GM23338 (cell line): ENCODE data around the gene PNKP. TPM values are rescaled to one million over a fixed set of nuclear protein-coding genes. Genes with fewer than 3 reads are reported as not detected.

Experiments used
- ATAC-seq: fragments of 200-7000 bp; cut with Tn5 transposase; 3 replicates; pipeline ENCODE4 v1.9.1; 2020
- DNase-seq: peaks from one replicate; pipeline ENCODE4 v3.0.0-alpha.2; 2015; ENCODE audit warnings: low spot score
- H2AFZ ChIP-seq: fragments of 200-600 bp; sonication (generic); 2 replicates; pipeline ENCODE4 v1.8.0; 2016; ENCODE audit warnings: antibody characterized with exemption, mild to moderate bottlenecking, moderate library complexity
- H3F3A ChIP-seq: fragments of 200-600 bp; sonication (generic); replicated peaks from 2 replicates; pipeline ENCODE4 v1.8.0; 2017; ENCODE audit warnings: antibody characterized with exemption, mixed run types, low read depth
- H3K27ac ChIP-seq: fragments of 200-600 bp; sonication (generic); 2 replicates; pipeline ENCODE4 v1.6.1; 2016; ENCODE audit warnings: low read depth
- H3K27me3 ChIP-seq: fragments of 200-600 bp; sonication (generic); 2 replicates; pipeline ENCODE4 v1.8.0; 2016; ENCODE audit warnings: mild to moderate bottlenecking, mixed run types, moderate library complexity; ENCODE audit not compliant: insufficient read depth
- H3K36me3 ChIP-seq: fragments of 200-600 bp; sonication (generic); 2 replicates; pipeline ENCODE4 v1.8.0; 2016; ENCODE audit warnings: mild to moderate bottlenecking; ENCODE audit not compliant: insufficient read depth
- H3K4me1 ChIP-seq: fragments of 200-600 bp; sonication (generic); 2 replicates; pipeline ENCODE4 v1.8.0; 2016; ENCODE audit warnings: mild to moderate bottlenecking, moderate library complexity; ENCODE audit not compliant: insufficient read depth
- H3K4me2 ChIP-seq: fragments of 200-600 bp; sonication (generic); 2 replicates; pipeline ENCODE4 v1.7.1; 2017; ENCODE audit warnings: mixed run types
- H3K4me3 ChIP-seq: fragments of 200-600 bp; sonication (generic); 2 replicates; pipeline ENCODE4 v1.6.1; 2016; ENCODE audit warnings: mixed run types
- H3K79me2 ChIP-seq: fragments of 200-600 bp; sonication (generic); replicated peaks from 2 replicates; pipeline ENCODE4 v1.8.0; 2017; ENCODE audit warnings: mild to moderate bottlenecking; ENCODE audit not compliant: insufficient read depth
- H3K9me2 ChIP-seq: fragments of 200-600 bp; sonication (generic); 2 replicates; pipeline ENCODE4 v1.8.0; 2017; ENCODE audit not compliant: insufficient read depth
- H4K20me1 ChIP-seq: fragments of 200-600 bp; sonication (generic); replicated peaks from 2 replicates; pipeline ENCODE4 v1.8.0; 2017; ENCODE audit warnings: mild to moderate bottlenecking; ENCODE audit not compliant: insufficient read depth
- H3K27ac Mint-ChIP-seq: 2 replicates; pipeline ENCODE4 v1.8.0; 2020; ENCODE audit warnings: inconsistent platforms, mild to moderate bottlenecking, moderate library complexity, mixed read lengths
- H3K27me3 Mint-ChIP-seq: 3 replicates; pipeline ENCODE4 v1.8.0; 2022; ENCODE audit warnings: low read depth, mild to moderate bottlenecking, moderate library complexity, mixed read lengths, inconsistent platforms; ENCODE audit not compliant: insufficient read depth, poor library complexity
- H3K36me3 Mint-ChIP-seq: 3 replicates; pipeline ENCODE4 v1.8.0; 2021; ENCODE audit warnings: low read depth, mild to moderate bottlenecking, inconsistent platforms, moderate library complexity, mixed read lengths
- H3K4me1 Mint-ChIP-seq: 3 replicates; pipeline ENCODE4 v1.8.0; 2020; ENCODE audit warnings: mild to moderate bottlenecking, inconsistent platforms, mixed read lengths
- H3K4me3 Mint-ChIP-seq: 3 replicates; pipeline ENCODE4 v1.8.0; 2021; ENCODE audit warnings: moderate library complexity, mild to moderate bottlenecking, inconsistent platforms, mixed read lengths
- H3K9me3 Mint-ChIP-seq: 3 replicates; pipeline ENCODE4 v1.8.0; 2020; ENCODE audit warnings: moderate library complexity, mild to moderate bottlenecking, inconsistent platforms, mixed read lengths
- CREB1 ChIP-seq: fragments of 250-450 bp; sonication (Bioruptor Pico); IDR thresholded peaks from 2 replicates; pipeline ENCODE4 v1.5.0; 2020; ENCODE audit warnings: low read depth, mild to moderate bottlenecking, moderate library complexity
- EZH2 ChIP-seq: fragments of 200-600 bp; sonication (generic); IDR thresholded peaks from one replicate; pipeline ENCODE4 v1.8.0; 2017; ENCODE audit warnings: antibody characterized with exemption, mild to moderate bottlenecking, low read depth; ENCODE audit not compliant: unreplicated experiment
- POLR2AphosphoS5 ChIP-seq: IDR thresholded peaks from 2 replicates; pipeline ENCODE4 v1.6.1; 2016; ENCODE audit warnings: antibody characterized with exemption, low read depth
- REST ChIP-seq: IDR thresholded peaks from one replicate; pipeline ENCODE4 v1.6.1; 2018; ENCODE audit warnings: antibody characterized with exemption; ENCODE audit not compliant: unreplicated experiment
- ZNF331 ChIP-seq: fragments of 250-450 bp; sonication (Bioruptor Pico); IDR thresholded peaks from 2 replicates; pipeline ENCODE4 v1.5.0; 2020; ENCODE audit warnings: low read depth, mild to moderate bottlenecking, moderate library complexity
- polyA plus RNA-seq: library from polyadenylated mRNA; unstranded; fragments of >200 nt; fragmentation: Nextera tagmentation; extraction: Ambion mirVana; gene quantifications from 2 replicates; pipeline ENCODE4 v1.2.1, GENCODE V29; 2016
- total RNA-seq: library from RNA; depleted of rRNA; stranded (reverse); fragments of >200 nt; shearing (Covaris generic); gene quantifications from 2 replicates; pipeline ENCODE4 v1.2.3, GENCODE V29; 2014

The PNKP gene
- total and polyA plus RNA-seq, 2 experiments from 2014 or later, result 99.6 to 109 TPM

GRCh38 chr19:49860336-49861102 lies 6.9 kb downstream of the PNKP start:
- peaks cover 66% of the 10 kb centered on the region for H3F3A ChIP-seq
- Mint-ChIP-seq H3K4me1 (peaks cover 23% of the 10 kb centered on the region), H3K9me3 (peaks cover 6% of the 10 kb centered on the region; the same call in 2 of the 3 replicates), H3K27me3 (peaks cover 50% of the 10 kb centered on the region), H3K27ac (no peak overlapping the region; the same call in 1 of the 2 replicates), H3K36me3 (peaks cover 78% of the 10 kb centered on the region), H3K4me3 (no peak overlapping the region)
- H3K27ac ChIP-seq, result peak overlapping the region; percentile 83
- peaks cover 12% of the 10 kb centered on the region for H3K79me2 ChIP-seq
- H3K4me1 ChIP-seq, result peaks cover 3% of the 10 kb centered on the region; the same call in 1 of the 2 replicates
- H3K27me3 ChIP-seq, result no peaks in the 10 kb centered on the region
- TF ChIP-seq POLR2AphosphoS5, result peak; percentile 13
- no peak for TF ChIP-seq ZNF331 (CRISPR knock-in tag)
- no peak for DNase-seq
- no peak overlapping the region for H2AFZ ChIP-seq
- no peak overlapping the region for H3K4me2 ChIP-seq
- peaks cover 21% of the 10 kb centered on the region for H4K20me1 ChIP-seq
- no peak overlapping the region for H3K4me3 ChIP-seq
- ATAC-seq, result no peak
- H3K36me3 ChIP-seq, result peaks cover 15% of the 10 kb centered on the region
- H3K9me2 ChIP-seq, result no peaks in the 10 kb centered on the region

- H4K20me1 ChIP-seq, result peaks cover 18% of the 10 kb centered on the region
- H3K9me2 ChIP-seq, result no peaks in the 10 kb centered on the region
- H2AFZ ChIP-seq, result no peak overlapping the region
- ATAC-seq (no peak), DNase-seq (no peak)
- Mint-ChIP-seq H3K9me3 (peaks cover 6% of the 10 kb centered on the region; the same call in 2 of the 3 replicates), H3K36me3 (peaks cover 77% of the 10 kb centered on the region), H3K27me3 (peaks cover 53% of the 10 kb centered on the region), H3K4me3 (no peak overlapping the region), H3K27ac (no peak overlapping the region), H3K4me1 (peaks cover 16% of the 10 kb centered on the region)
- no peak overlapping the region for H3K4me2 ChIP-seq
- no peaks in the 10 kb centered on the region for H3K27me3 ChIP-seq
- H3F3A ChIP-seq, result peaks cover 70% of the 10 kb centered on the region
- H3K4me1 ChIP-seq, result peaks cover under 1% of the 10 kb centered on the region; the same call in 1 of the 2 replicates
- no peak overlapping the region for H3K4me3 ChIP-seq
- TF ChIP-seq CREB1 (CRISPR knock-in tag), result no peak
- 0 out of 2 replicates have a peak, but pooled peaks have one; percentile 51 for TF ChIP-seq POLR2AphosphoS5
- no peak for TF ChIP-seq EZH2
- TF ChIP-seq REST, result no peak
- peaks cover 7% of the 10 kb centered on the region for H3K79me2 ChIP-seq
- H3K27ac ChIP-seq, result no peak overlapping the region
- H3K36me3 ChIP-seq, result peaks cover 14% of the 10 kb centered on the region
Measured at GRCh38 chr19:49859682-49860335, 7.6 kb downstream of the PNKP start.
